Neural progenitor cell (in vitro differentiated cells): ENCODE results near the gene PER2. TPM values are rescaled to one million over a fixed set of nuclear protein-coding genes. Genes with fewer than 3 reads are reported as not detected.

Source experiments
- DNase-seq: peaks from one replicate; pipeline ENCODE4 v3.0.0-alpha.2; 2016; ENCODE audit warnings: low spot score
- H2AFZ ChIP-seq: fragments of 200-600 bp; sonication (generic); replicated peaks from 2 replicates; pipeline ENCODE4 v1.6.1; 2016; ENCODE audit warnings: antibody characterized with exemption
- H3F3A ChIP-seq: fragments of 200-600 bp; sonication (generic); 2 replicates; pipeline ENCODE4 v1.6.1; 2016; ENCODE audit warnings: antibody characterized with exemption, low read depth
- H3K27ac ChIP-seq: fragments of 200-600 bp; sonication (generic); 2 replicates; pipeline ENCODE4 v1.5.1; 2016; ENCODE audit warnings: mild to moderate bottlenecking
- H3K27me3 ChIP-seq: fragments of 200-600 bp; sonication (generic); 2 replicates; pipeline ENCODE4 v1.6.1; 2016; ENCODE audit warnings: mild to moderate bottlenecking, moderate library complexity
- H3K36me3 ChIP-seq: fragments of 200-600 bp; sonication (generic); 2 replicates; pipeline ENCODE4 v1.5.1; 2016
- H3K4me1 ChIP-seq: fragments of 200-600 bp; sonication (generic); 2 replicates; pipeline ENCODE4 v1.6.1; 2016; ENCODE audit warnings: mixed run types
- H3K4me2 ChIP-seq: fragments of 200-600 bp; sonication (generic); 2 replicates; pipeline ENCODE4 v1.6.1; 2016
- H3K4me3 ChIP-seq: fragments of 200-600 bp; sonication (generic); 2 replicates; pipeline ENCODE4 v1.5.1; 2016
- H3K79me2 ChIP-seq: fragments of 200-600 bp; sonication (generic); 2 replicates; pipeline ENCODE4 v1.6.1; 2016; ENCODE audit warnings: low read depth
- H3K9ac ChIP-seq: fragments of 200-600 bp; sonication (generic); 2 replicates; pipeline ENCODE4 v1.6.1; 2016
- H3K9me3 ChIP-seq: fragments of 200-600 bp; sonication (generic); 2 replicates; pipeline ENCODE4 v1.5.1; 2016; ENCODE audit warnings: low read depth
- H4K20me1 ChIP-seq: fragments of 200-600 bp; sonication (generic); 2 replicates; pipeline ENCODE4 v1.6.1; 2016; ENCODE audit warnings: low read depth
- H3K27ac Mint-ChIP-seq: 3 replicates; pipeline ENCODE4 v1.8.0; 2021; ENCODE audit warnings: mixed read lengths
- H3K27me3 Mint-ChIP-seq: 2 replicates; pipeline ENCODE4 v1.8.0; 2022; ENCODE audit warnings: low read depth, mild to moderate bottlenecking, inconsistent platforms, moderate library complexity, mixed read lengths; ENCODE audit not compliant: insufficient read depth
- H3K36me3 Mint-ChIP-seq: 3 replicates; pipeline ENCODE4 v1.8.0; 2021; ENCODE audit warnings: mixed read lengths
- H3K4me1 Mint-ChIP-seq: 3 replicates; pipeline ENCODE4 v1.8.0; 2021; ENCODE audit warnings: mixed read lengths
- H3K4me3 Mint-ChIP-seq: 3 replicates; pipeline ENCODE4 v1.8.0; 2021; ENCODE audit warnings: mild to moderate bottlenecking, moderate library complexity, mixed read lengths
- H3K9me3 Mint-ChIP-seq: 3 replicates; pipeline ENCODE4 v1.8.0; 2020; ENCODE audit warnings: mixed read lengths
- CTCF ChIP-seq: fragments of 200-600 bp; sonication (generic); IDR thresholded peaks from 2 replicates; pipeline ENCODE4 v1.5.1; 2017; ENCODE audit warnings: antibody characterized with exemption, mild to moderate bottlenecking
- EZH2 ChIP-seq: fragments of 200-600 bp; sonication (generic); IDR thresholded peaks from 2 replicates; pipeline ENCODE4 v1.6.1; 2017; ENCODE audit warnings: antibody characterized with exemption, mild to moderate bottlenecking, moderate library complexity
- EZH2phosphoT487 ChIP-seq: fragments of 200-600 bp; sonication (generic); IDR thresholded peaks from 2 replicates; pipeline ENCODE4 v1.6.1; 2017; ENCODE audit warnings: antibody characterized with exemption
- total RNA-seq: library from RNA; depleted of rRNA; stranded (reverse); fragments of >200 nt; gene quantifications from 2 replicates; pipeline ENCODE4 v1.2.3, GENCODE V29; 2015; ENCODE audit warnings: low replicate concordance

Gene PER2
- total RNA-seq, 1 donor from 2014 or later, result 1.4 TPM

GRCh38 chr2:238285653-238286082 is 2.7 kb downstream of the PER2 start:
- Histone ChIP-seq H3K27ac (no peak overlapping the region), H2AFZ (no peak overlapping the region), H3K9me3 (no peaks in the 10 kb centered on the region), H3F3A (peaks cover 31% of the 10 kb centered on the region), H3K4me3 (no peak overlapping the region), H3K36me3 (no peaks in the 10 kb centered on the region), H3K4me2 (peak overlapping the region; percentile 1), H3K27me3 (peaks cover 20% of the 10 kb centered on the region), H4K20me1 (peaks cover 3% of the 10 kb centered on the region), H3K79me2 (peaks cover 9% of the 10 kb centered on the region), H3K9ac (no peak overlapping the region), H3K4me1 (peaks cover 26% of the 10 kb centered on the region)
- H3K36me3 Mint-ChIP-seq, result peaks cover 4% of the 10 kb centered on the region
- no peak for TF ChIP-seq EZH2phosphoT487
- TF ChIP-seq CTCF, result no peak
- TF ChIP-seq EZH2, result no peak
- H3K4me3 Mint-ChIP-seq, result peak overlapping the region; percentile 86
- peak; percentile 65 for DNase-seq
- H3K27ac Mint-ChIP-seq, result peak overlapping the region; percentile 99
- peaks cover 63% of the 10 kb centered on the region for H3K4me1 Mint-ChIP-seq
- no peaks in the 10 kb centered on the region for H3K9me3 Mint-ChIP-seq
- H3K27me3 Mint-ChIP-seq, result peaks cover 9% of the 10 kb centered on the region

GRCh38 chr2:238284802-238285515 is 3.5 kb downstream of the PER2 start:
- Mint-ChIP-seq H3K9me3 (no peaks in the 10 kb centered on the region), H3K4me1 (peaks cover 61% of the 10 kb centered on the region), H3K36me3 (peaks cover 4% of the 10 kb centered on the region), H3K27ac (peak overlapping the region; percentile 99), H3K27me3 (peaks cover 9% of the 10 kb centered on the region), H3K4me3 (peak overlapping the region; percentile 86)
- H4K20me1 ChIP-seq, result peaks cover 3% of the 10 kb centered on the region
- peak overlapping the region; percentile 1 for H3K4me2 ChIP-seq
- peaks cover 20% of the 10 kb centered on the region for H3K4me1 ChIP-seq
- H2AFZ ChIP-seq, result no peak overlapping the region
- peaks cover 9% of the 10 kb centered on the region for H3K79me2 ChIP-seq
- H3K9me3 ChIP-seq, result no peaks in the 10 kb centered on the region
- no peak overlapping the region for H3K9ac ChIP-seq
- no peak for DNase-seq
- peaks cover 27% of the 10 kb centered on the region for H3F3A ChIP-seq
- H3K4me3 ChIP-seq, result no peak overlapping the region
- H3K27me3 ChIP-seq, result peaks cover 13% of the 10 kb centered on the region
- no peak overlapping the region for H3K27ac ChIP-seq
- TF ChIP-seq EZH2, result no peak
- TF ChIP-seq EZH2phosphoT487, result no peak
- TF ChIP-seq CTCF, result no peak
- H3K36me3 ChIP-seq, result no peaks in the 10 kb centered on the region

- Histone ChIP-seq H3K79me2 (peaks cover 9% of the 10 kb centered on the region), H3K9ac (no peak overlapping the region), H3K4me1 (peaks cover 16% of the 10 kb centered on the region), H3K9me3 (no peaks in the 10 kb centered on the region), H3K4me2 (no peak overlapping the region), H3K36me3 (no peaks in the 10 kb centered on the region), H3K27me3 (peaks cover 7% of the 10 kb centered on the region), H3F3A (peaks cover 17% of the 10 kb centered on the region), H3K27ac (no peak overlapping the region), H3K4me3 (no peak overlapping the region), H4K20me1 (peaks cover 3% of the 10 kb centered on the region), H2AFZ (no peak overlapping the region)
- TF ChIP-seq EZH2phosphoT487 (no peak), CTCF (no peak), EZH2 (no peak)
- H3K9me3 Mint-ChIP-seq, result no peaks in the 10 kb centered on the region
- H3K27ac Mint-ChIP-seq, result peak overlapping the region; percentile 57
- peak overlapping the region; percentile 35 for H3K4me3 Mint-ChIP-seq
- H3K4me1 Mint-ChIP-seq, result peaks cover 65% of the 10 kb centered on the region
- DNase-seq, result no peak
- peaks cover 11% of the 10 kb centered on the region for H3K27me3 Mint-ChIP-seq
- peaks cover 4% of the 10 kb centered on the region for H3K36me3 Mint-ChIP-seq
These were observed 5.3 kb downstream of the PER2 start for GRCh38 chr2:238282861-238283738.
